Measurements from ENCODE around the gene CCND2.

The CCND2 gene

GRCh38 chr12:4278329-4279197 is 5.0 kb downstream of the CCND2 start:
- no peak overlapping the region for H3K4me3 ChIP-seq (ENCODE audit: low read depth, low read length)
- TF ChIP-seq CTCF (IDR thresholded peaks at IDR 0.05; ENCODE audit: low read depth, low read length): no peak

GRCh38 chr12:4279198-4279690 is 5.7 kb downstream of the CCND2 start:
- no peak for TF ChIP-seq CTCF (IDR thresholded peaks at IDR 0.05; ENCODE audit: low read depth, low read length)
- no peak overlapping the region for H3K4me3 ChIP-seq (ENCODE audit: low read depth, low read length)

GRCh38 chr12:4280351-4281163 is 7.0 kb downstream of the CCND2 start:
- no peak for TF ChIP-seq CTCF (IDR thresholded peaks at IDR 0.05; ENCODE audit: low read depth, low read length)
- H3K4me3 ChIP-seq (ENCODE audit: low read depth, low read length): no peak overlapping the region

- H3K4me3 ChIP-seq (ENCODE audit: low read depth, low read length): no peak overlapping the region
- TF ChIP-seq CTCF (IDR thresholded peaks at IDR 0.05; ENCODE audit: low read depth, low read length): no peak
Observed at GRCh38 chr12:4281173-4281654, 7.7 kb downstream of the CCND2 start.

GRCh38 chr12:4282103-4282891 is 8.7 kb downstream of the CCND2 start:
- no peak for TF ChIP-seq CTCF (IDR thresholded peaks at IDR 0.05; ENCODE audit: low read depth, low read length)
- H3K4me3 ChIP-seq (ENCODE audit: low read depth, low read length): no peak overlapping the region

- no peak overlapping the region for H3K4me3 ChIP-seq (ENCODE audit: low read depth, low read length)
- no peak for TF ChIP-seq CTCF (IDR thresholded peaks at IDR 0.05; ENCODE audit: low read depth, low read length)
Observed at GRCh38 chr12:4282892-4283511, 9.4 kb downstream of the CCND2 start.

Measured in WI38 (cell line).